Nephron progenitor cell (in vitro differentiated cells): ENCODE measurements around the gene APOL2.
A peak's percentile ranks its signal among the peaks of the same experiment; 100 is the strongest.
"Not testable (repeated sequence)": the region's sequence is repeated elsewhere in the genome, so short reads cannot be mapped to it uniquely, and the experiment has no call there.

ENCODE experiments used
- DNase-seq: peaks from one replicate; pipeline ENCODE4 v3.0.0; 2021
- H3K27ac Mint-ChIP-seq: 2 replicates; pipeline ENCODE4 v1.8.0; 2021; ENCODE audit warnings: mild to moderate bottlenecking, moderate library complexity, mixed read lengths
- H3K27me3 Mint-ChIP-seq: 2 replicates; pipeline ENCODE4 v1.8.0; 2021; ENCODE audit warnings: mild to moderate bottlenecking, low read depth, mixed read lengths; ENCODE audit not compliant: poor library complexity
- H3K36me3 Mint-ChIP-seq: 2 replicates; pipeline ENCODE4 v1.8.0; 2021; ENCODE audit warnings: low read depth, mixed read lengths
- H3K4me1 Mint-ChIP-seq: 2 replicates; pipeline ENCODE4 v1.8.0; 2021; ENCODE audit warnings: mixed read lengths
- H3K4me3 Mint-ChIP-seq: 2 replicates; pipeline ENCODE4 v1.8.0; 2021; ENCODE audit warnings: mild to moderate bottlenecking, moderate library complexity, mixed read lengths
- H3K9me3 Mint-ChIP-seq: 2 replicates; pipeline ENCODE4 v1.8.0; 2021; ENCODE audit warnings: mild to moderate bottlenecking, moderate library complexity, mixed read lengths
- TF ChIP-seq, protein P1 (sequence below): fragments of 200-600 bp; sonication (generic); IDR thresholded peaks from 2 replicates; pipeline ENCODE4 v1.5.0; 2021; ENCODE audit warnings: antibody characterized with exemption

Gene APOL2

DNA sequence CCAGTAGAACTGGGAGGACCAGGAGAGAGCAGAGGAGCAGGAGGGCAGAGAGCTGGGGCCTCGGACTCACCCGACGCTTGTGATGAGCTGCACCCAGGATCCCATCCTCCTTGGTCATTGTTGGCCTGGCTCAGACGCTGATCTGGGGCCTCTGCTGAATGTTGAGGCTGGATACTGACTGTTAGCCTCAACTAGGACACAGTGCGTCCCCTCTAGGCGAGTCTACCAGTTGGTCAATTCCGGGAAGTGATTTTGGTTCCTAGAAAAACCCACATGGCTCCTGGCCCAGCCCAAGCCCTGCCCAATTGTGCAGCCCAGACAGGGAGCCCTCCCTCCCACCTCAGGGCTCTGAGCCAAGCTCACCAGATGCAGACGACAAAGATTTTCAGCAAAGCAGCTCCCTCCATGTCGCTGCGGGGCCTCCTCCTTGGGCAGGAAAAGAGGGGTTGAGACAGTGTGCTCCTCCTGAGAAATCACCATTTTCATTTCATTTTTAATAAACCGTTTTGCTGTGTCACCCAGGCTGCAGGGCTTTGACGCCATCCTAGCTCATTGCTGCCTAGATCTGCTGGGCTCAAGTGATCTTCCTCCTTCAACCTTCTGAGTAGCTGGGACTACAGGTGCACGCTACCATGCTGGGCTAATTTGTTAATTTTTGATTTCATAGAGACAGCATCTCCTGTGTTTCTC lies 37.6 kb downstream of the APOL2 start, which contains the start of gene APOL4:
Gene APOL4 (minus strand): TSS at position 180 of the 690 bp plus-strand sequence. CDS start 75 bp downstream, at position 105.
- H3K9me3 Mint-ChIP-seq = no peaks in the 10 kb centered on the region
- H3K27me3 Mint-ChIP-seq = peaks cover 5% of the 10 kb centered on the region
- peaks cover 50% of the 10 kb centered on the region for H3K4me1 Mint-ChIP-seq
- no peak within 1 kb of the TSS for H3K4me3 Mint-ChIP-seq
- TF ChIP-seq, protein P1, sequence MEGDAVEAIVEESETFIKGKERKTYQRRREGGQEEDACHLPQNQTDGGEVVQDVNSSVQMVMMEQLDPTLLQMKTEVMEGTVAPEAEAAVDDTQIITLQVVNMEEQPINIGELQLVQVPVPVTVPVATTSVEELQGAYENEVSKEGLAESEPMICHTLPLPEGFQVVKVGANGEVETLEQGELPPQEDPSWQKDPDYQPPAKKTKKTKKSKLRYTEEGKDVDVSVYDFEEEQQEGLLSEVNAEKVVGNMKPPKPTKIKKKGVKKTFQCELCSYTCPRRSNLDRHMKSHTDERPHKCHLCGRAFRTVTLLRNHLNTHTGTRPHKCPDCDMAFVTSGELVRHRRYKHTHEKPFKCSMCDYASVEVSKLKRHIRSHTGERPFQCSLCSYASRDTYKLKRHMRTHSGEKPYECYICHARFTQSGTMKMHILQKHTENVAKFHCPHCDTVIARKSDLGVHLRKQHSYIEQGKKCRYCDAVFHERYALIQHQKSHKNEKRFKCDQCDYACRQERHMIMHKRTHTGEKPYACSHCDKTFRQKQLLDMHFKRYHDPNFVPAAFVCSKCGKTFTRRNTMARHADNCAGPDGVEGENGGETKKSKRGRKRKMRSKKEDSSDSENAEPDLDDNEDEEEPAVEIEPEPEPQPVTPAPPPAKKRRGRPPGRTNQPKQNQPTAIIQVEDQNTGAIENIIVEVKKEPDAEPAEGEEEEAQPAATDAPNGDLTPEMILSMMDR = no peak
- H3K27ac Mint-ChIP-seq = no peak within 1 kb of the TSS
- DNase-seq = no peak
- no peaks in the 10 kb centered on the region for H3K36me3 Mint-ChIP-seq

- H3K9me3 Mint-ChIP-seq, H3K27me3 Mint-ChIP-seq, H3K36me3 Mint-ChIP-seq, H3K4me3 Mint-ChIP-seq, H3K27ac Mint-ChIP-seq, DNase-seq: not testable (repeated sequence)
- H3K4me1 Mint-ChIP-seq = peaks cover 58% of the 10 kb centered on the region
Measured at GRCh38 chr22:36201025-36201424, 38.3 kb downstream of the APOL2 start.

DNA sequence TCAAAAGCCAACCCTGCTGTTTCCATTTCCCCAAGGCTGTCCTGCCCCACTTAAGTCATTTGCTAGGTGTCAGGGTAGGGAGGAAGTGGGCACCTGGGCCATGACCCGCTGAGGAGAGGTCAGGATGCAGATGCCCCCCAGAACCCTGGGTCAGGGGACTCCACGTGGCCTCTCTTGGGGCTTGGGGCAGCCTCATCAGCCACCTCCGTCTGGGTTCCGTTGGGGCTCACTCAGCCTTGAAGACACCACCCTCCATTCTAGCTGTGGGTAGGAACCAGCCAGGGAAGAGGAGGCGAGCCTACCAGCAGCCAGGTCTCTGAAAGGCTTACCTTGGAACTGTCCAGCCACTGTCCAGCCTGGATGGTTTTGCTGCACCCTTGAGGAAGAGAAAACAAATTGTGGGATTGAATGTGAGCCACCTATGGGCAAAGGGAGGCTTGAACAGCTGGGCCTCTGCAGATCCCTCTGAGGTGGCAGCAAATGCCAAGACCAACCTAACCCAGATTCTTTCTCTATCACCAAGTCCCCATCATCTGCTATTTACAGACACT lies 40.3 kb downstream of the APOL2 start:
- H3K27me3 Mint-ChIP-seq = peaks cover 6% of the 10 kb centered on the region
- no peaks in the 10 kb centered on the region for H3K36me3 Mint-ChIP-seq
- no peak for DNase-seq
- H3K4me1 Mint-ChIP-seq = peaks cover 77% of the 10 kb centered on the region
- no peaks in the 10 kb centered on the region for H3K9me3 Mint-ChIP-seq
- peak overlapping the region; percentile 86 for H3K27ac Mint-ChIP-seq
- no peak overlapping the region for H3K4me3 Mint-ChIP-seq
- TF ChIP-seq, protein P1 = no peak

- Mint-ChIP-seq H3K27me3 (peaks cover 6% of the 10 kb centered on the region), H3K9me3 (no peaks in the 10 kb centered on the region), H3K36me3 (no peaks in the 10 kb centered on the region), H3K4me3 (peak overlapping the region; percentile 68), H3K4me1 (peaks cover 77% of the 10 kb centered on the region), H3K27ac (peak overlapping the region; percentile 88)
- DNase-seq = no peak
- TF ChIP-seq, protein P1 = no peak
Measured at GRCh38 chr22:36198536-36198935, 40.8 kb downstream of the APOL2 start.

DNA sequence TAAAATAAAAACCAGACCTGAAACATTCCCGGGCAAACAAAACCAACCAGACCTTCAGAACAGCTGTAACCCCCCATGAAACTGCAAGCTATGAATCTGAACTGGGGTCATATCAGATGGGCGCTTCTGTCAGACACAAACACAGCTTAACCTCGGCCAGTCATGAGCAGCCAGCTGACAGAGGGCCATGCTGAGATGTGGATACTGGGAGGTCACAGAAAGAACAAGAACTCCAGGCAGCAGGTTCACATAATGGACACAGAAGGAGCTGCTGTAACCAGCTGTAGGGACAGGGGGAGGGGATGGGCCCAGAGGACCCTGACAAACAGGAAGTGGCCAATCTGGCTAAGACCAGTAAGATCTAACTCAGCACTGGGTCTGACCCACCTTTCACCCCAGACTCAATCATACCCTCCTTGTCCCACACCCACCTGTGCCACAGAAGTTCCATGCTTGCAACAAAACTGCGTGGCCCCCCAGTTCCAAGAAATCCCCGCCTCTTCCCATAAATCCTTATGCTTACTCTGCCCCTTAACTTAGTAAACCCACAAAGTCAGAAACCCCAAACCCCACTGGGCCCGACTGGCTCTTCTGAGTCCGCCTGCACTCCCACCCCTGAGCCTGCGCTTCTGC lies 41.7 kb downstream of the APOL2 start:
- Mint-ChIP-seq H3K9me3 (no peaks in the 10 kb centered on the region), H3K36me3 (no peaks in the 10 kb centered on the region), H3K4me1 (peaks cover 70% of the 10 kb centered on the region), H3K4me3 (peak overlapping the region; percentile 68), H3K27me3 (peaks cover 6% of the 10 kb centered on the region), H3K27ac (peak overlapping the region; percentile 88)
- TF ChIP-seq, protein P1 = no peak
- DNase-seq = no peak

DNA sequence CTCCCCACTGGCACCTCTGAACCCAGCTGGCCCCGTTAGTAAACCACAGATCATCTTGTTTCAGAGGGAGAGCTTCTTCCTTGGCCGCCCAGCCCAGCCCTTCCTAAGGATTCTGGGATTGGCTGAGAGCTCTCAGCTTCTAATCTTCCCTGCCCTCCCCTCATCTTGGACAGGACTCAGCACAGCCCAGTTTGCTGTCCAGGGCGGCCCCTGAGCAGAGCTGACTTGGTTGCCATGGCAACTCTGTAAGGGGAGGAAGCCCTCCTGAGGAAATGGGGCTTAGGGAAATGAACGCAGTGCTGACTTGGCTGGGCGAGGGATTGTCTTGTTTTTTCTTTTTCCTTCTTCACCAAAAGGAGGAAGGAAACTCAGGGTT lies 42.3 kb downstream of the APOL2 start:
- H3K36me3 Mint-ChIP-seq = no peaks in the 10 kb centered on the region
- H3K4me1 Mint-ChIP-seq = peaks cover 66% of the 10 kb centered on the region
- peak overlapping the region; percentile 88 for H3K27ac Mint-ChIP-seq
- H3K9me3 Mint-ChIP-seq = no peaks in the 10 kb centered on the region
- TF ChIP-seq, protein P1 = no peak
- DNase-seq = peak; percentile 81
- H3K4me3 Mint-ChIP-seq = peak overlapping the region; percentile 68
- peaks cover 9% of the 10 kb centered on the region for H3K27me3 Mint-ChIP-seq
